ENCODE measurements around the gene WFDC13.
"Not testable (repeated sequence)": the region's sequence is repeated elsewhere in the genome, so short reads cannot be mapped to it uniquely, and the experiment has no call there.

WFDC13 gene

DNA sequence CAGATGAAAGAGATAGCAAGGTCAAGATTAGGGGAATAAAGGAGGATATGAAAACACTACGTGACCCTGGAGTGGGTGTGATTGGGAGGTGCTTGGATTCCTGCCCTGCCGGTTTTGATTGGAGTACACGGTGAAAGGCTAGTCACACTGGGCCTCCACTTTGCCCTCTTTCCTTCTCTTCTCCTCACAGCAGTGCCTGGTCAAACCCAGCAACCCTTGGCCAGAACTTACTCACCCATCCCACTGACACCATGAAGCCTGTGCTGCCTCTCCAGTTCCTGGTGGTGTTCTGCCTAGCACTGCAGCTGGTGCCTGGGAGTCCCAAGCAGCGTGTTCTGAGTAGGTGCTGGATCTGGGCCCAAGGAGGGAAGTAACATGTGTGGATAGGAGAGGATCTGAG lies at the start of gene WFDC13:
WFDC13 (plus strand) TSS at position 166 of the 400 bp plus-strand sequence; CDS start at position 252, 86 bp downstream.
- no peak for DNase-seq

- DNase-seq = not testable (repeated sequence)
Measured at GRCh38 chr20:45657038-45657437, 44.8 kb upstream of the WFDC13 start.

DNA sequence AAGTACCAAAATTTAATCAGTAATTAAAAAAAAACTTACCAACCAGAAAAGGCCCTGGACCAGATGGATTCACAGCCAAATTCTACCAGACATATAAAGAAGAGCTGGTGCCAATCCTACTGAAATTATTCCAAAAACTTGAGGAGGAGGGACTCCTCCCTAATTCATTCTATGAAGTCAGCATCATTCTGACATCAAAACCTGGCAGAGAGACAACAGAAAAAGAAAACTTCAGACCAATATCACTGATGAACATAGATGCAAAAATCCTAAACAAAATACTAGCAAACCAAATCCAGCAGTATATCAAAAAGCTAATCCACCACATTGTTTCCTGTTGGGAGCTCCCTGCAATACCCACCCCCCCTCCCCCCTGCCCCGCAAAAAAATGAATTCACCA lies 31.7 kb upstream of the WFDC13 start, which contains the start of gene WFDC11:
WFDC11 (minus strand) TSS at position 101 of the 400 bp plus-strand sequence. CDS start 19,639 bp downstream, outside the sequence.
- no peak for DNase-seq

DNA sequence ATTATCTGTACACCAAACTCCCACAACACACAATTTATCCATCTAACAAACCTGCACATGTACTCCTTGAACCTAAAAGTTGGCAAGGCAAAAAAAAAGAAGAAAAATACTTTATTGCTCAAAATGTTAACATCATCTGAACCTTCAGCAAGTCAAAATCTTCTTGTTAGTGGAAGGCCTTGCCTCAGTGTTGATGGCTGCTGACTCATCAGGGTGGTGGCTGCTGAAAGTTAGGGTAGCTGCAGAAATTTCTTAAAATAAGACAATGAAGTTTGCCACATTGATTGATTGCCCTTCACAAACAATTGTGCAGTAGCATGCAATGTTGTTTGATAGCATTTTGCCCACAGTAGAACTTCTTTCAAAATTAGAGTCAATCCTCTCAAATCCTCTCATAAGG lies 29.1 kb upstream of the WFDC13 start:
- DNase-seq = no peak

DNA sequence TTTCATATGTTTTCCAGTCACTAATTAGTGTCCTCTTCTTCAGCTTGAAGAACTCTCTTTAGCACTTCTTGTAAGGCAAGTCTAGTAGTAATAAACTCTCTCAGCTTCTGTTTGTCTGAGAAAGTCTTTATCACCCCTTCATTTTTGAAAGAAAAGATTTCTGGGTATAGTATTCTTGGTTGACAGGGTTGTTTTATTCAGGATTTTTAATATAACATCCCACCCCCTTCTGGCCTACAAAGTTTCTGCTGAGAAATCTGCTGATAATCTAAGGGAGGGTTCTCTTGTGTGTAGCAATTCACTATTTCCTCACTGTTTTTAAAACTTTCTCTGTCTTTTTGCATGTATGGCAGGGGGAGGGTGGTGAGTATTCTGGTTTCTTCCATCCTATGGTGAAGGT lies 22.2 kb upstream of the WFDC13 start:
- DNase-seq = no peak

DNA sequence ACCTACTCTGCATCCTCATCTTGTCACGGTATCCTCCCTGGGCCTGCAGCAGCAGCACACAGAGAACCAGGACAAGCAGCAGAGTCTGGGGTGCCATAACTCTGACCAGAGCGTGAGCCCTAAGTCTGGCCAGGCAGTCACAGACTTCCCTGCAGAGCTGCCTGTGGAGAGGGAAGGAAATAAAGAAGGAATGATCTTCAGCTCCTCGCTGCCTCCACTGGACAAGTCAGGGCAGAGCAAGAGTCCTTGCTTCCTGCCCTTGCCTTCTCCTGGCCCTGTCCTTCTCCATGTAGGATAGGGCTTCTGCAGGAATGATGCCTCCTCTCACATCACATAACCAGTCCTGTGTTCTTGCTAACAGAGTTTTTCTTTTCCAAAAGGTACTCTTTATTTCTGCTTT lies 15.9 kb upstream of the WFDC13 start:
- DNase-seq = no peak

GRCh38 chr20:45693346-45693745 lies 8.5 kb upstream of the WFDC13 start:
- not testable (repeated sequence) for DNase-seq

DNA sequence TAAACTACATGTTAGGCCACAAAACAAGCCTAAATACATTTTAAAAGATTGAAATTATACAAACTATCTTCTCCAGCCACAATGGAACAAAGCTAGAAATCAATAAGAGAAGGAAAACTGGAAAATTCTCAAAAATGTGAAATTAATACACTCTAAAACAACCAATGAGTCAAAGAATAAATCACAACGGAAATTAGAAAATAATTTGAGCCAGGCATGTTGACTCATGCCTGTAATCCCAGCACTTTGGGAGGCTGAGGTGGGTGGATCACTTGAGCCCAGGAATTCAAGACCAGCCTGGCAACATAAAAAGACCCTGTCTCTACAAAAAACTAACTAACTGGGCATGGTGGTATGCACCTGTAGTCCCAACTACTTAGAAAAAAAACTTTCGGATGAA lies 6.3 kb upstream of the WFDC13 start:
- DNase-seq = no peak

DNA sequence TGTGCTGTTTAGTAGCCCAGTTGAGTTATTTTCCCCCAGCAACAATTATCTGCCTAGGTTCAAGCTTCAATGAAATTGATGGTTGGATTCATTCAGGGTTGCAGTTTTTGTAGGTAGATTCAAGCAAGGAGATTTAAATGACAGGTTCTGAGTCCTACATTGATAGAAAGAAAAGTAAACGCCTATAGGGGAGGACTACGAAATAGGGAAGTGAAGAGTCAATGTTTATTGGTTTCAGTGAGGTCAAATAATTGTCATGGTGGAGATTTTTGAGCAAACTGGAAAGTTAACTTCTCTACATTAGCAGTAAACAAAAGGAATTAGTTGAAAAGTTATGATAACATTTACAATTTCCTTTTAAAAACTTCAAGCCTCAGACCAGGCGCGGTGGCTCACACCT lies 734 bp upstream of the WFDC13 start:
- no peak for DNase-seq

DNA sequence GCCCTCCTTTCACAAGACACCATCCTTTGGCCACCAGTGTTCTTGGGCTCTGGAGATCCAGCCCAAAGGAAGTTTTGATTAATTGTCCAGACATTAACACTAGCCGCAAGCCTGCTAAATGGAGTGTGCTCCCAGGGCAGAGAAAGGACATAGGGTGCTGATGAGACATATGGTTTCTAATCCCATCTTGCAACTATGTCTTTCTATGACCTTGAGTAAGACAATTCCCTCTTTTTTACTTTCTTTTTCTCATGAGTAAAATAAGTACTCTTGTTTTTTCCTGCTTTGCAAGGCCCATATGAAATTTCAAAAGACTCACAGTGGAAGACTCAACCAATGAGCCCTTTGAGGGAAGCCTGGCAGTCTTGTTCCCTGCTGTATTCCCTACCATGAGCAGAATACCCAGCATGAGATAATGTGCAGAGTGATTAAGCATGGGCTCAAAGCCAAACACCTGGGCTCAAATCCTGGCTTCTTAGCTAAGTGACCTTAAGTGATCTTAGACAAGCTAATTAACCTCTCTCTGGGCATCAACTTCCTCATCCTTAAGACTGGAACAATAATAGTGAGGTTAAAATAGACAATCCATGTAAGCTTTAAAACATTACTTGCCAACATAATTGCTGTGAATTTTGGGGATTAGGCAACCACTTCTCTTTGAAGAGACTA lies 3.3 kb downstream of the WFDC13 start, which contains the start of gene WFDC10B:
WFDC10B (minus strand) TSS at position 51 of the 669 bp plus-strand sequence. CDS start 19,027 bp downstream, outside the sequence.
- DNase-seq = no peak

DNA sequence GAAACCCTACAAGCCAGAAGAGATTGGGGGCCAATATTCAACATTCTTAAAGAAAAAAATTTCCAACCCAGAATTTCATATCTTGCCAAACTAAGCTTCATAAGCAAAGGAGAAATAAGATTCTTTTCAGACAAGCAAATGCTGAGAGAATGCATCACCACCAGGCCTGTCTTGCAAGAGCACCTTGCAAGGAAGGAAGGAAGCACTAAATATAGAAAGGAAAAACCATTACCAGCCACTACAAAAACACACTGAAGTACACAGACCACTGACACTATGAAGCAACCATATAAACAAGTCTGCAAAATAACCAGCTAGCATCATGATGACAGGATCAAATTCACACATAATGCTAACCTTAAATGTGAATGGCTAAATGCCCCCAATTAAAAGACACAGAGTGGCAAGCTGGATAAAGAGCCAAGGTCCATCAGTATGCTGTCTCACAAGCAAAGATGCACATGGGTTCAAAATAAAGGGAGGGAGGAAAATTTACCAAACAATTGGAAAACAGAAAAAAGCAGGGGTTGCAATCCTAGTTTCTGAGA lies 14.4 kb downstream of the WFDC13 start:
- not testable (repeated sequence) for DNase-seq

DNA sequence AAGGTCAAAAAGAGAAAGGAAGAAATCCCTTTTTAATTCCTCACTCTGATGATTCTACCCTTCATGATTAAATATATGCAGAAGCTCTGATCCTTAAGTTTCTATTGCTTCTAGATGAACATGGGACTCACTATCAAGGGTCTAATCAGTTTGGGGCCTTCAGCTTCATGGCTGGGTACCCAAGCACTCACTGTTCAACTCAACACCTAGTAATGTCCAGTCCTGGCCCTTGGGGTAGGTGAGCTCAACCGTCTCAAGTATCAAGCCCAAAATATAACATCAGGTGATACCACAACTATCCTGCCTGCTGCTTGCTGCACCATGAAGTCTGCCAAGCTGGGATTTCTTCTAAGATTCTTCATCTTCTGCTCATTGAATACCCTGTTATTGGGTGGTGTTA lies 20.2 kb downstream of the WFDC13 start, which contains the start of gene SPINT4:
SPINT4 (plus strand) TSS at position 301 of the 400 bp plus-strand sequence; CDS start at position 322, 21 bp downstream.
- no peak for DNase-seq

DNA sequence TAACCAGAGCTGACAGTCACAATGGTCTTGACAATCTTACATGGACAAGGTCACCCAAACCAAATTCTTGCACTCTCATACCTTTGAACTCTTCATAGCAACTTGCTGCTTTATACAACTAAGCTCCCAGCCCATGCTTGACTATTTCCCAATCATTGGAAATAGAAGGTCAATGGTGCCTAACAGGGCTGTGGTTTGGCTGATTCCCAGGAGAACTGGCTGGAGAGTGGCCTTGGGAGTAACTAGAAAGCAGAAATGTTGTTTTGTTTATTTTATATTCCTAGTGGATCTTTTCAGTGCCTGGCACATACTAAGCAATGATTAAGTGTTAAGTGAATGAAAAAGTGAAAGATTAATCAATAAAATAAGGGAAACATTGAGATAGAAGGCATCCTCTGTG lies 23.3 kb downstream of the WFDC13 start:
- DNase-seq = no peak

DNA sequence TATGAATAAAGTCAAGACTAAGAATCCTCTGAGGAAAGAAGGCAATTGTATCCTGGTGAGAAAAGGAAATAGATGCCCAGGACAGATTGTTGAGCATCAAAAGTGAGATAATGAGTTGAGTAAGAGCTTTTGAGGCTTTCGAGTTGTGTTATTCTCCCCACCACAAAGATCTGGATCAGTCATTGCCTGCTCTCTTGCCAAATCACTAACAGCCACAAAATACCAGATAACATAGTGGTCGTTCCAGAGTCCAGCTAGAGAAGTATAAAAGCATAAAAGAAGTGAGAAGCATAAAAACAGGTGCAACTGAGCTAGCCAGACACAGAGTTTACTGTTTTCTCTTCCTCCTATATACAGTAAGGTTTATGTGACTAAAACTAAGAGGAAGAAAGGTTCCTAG lies 25.2 kb downstream of the WFDC13 start:
- DNase-seq = no peak

DNA sequence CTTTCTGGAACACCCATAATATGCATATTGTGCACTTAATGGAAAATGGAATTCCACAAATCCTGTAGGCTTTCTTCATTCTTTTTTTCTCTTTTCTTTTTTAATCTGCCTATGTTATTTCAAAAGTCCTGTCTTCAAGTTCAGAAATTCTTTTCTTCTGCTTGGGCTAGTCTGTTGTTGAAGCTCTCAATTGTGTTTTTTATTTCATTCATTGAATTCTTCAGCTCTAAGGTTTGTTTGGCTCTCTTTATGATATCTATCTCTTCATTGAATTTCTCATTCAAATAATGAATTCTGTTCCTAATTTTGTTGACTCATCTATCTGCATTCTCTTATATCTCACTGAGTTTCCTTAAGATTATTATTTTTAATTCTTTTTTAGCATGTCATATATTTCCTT lies 30.4 kb downstream of the WFDC13 start:
- DNase-seq = no peak

DNA sequence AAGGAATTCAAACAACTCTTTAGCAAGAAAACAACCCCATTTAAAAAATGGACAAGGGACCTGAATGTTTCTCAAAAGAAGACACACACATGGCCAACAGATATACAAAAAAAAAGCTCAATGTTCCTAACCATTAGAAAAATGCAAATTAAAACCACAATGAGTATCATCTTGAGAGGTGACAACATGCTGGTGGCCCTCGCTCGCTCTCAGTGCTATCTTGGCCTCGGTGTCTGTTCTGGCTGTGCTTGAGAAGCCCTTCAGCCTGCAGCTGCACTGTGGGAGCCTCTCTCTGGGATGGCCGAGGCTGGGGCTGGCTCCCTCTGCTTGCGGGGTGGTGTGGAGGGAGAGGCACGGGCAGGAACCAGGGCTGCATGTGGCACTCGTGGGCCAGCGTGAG lies 33.7 kb downstream of the WFDC13 start:
- DNase-seq = no peak

GRCh38 chr20:45735988-45736387 lies 34.1 kb downstream of the WFDC13 start:
- DNase-seq = no peak

- DNase-seq = no peak
Measured at GRCh38 chr20:45742596-45742995, 40.8 kb downstream of the WFDC13 start.

DNA sequence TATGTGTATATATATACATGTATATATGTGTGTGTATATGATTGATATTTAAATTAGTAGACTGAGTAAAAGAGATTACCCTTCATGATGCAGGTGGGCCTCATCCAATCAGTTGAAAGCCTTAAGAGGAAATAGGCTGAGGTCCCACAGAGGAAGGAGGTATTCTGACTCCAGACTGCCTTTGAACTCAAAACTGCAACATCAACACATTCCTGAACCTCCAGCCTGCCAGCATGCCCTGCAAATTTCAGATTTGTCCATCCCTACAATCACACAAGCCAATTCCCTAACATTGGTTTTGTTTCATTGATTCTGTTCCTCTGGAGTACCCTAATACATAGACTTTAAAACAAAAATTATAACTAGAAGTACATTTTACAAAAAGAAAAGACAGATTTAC lies 43.2 kb downstream of the WFDC13 start:
- DNase-seq = no peak

GRCh38 chr20:45751721-45752120 lies 49.9 kb downstream of the WFDC13 start:
- DNase-seq = no peak

GRCh38 chr20:45752746-45753145 lies 50.9 kb downstream of the WFDC13 start:
- DNase-seq = peak in 1 of 2 experiments; percentile 42

DNA sequence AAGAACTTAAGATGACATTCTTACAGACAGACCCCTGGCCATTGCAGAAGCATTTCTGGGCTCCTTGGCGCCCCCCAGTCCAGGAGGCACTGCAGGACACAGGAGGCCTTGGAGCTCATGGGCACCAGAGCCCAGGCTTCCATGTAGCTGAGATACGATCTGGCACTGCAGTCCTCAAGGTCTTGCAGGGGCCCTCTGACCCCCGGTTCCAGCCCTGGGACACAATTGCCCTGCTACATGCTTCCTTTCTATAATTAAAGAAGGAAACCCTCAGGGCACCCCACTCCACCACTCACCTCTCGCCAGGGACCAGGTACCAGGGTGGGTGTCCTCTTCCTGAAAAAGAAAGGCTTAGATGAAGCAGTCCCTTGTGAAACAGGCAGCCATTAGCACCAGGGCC lies 56.3 kb downstream of the WFDC13 start:
- DNase-seq = no peak
